GM21360 (cell line): ENCODE measurements around the gene HELZ.
A peak's percentile ranks its signal among the peaks of the same experiment; 100 is the strongest.

Experiments used
- ATAC-seq: cut with Tn5 transposase; IDR thresholded peaks from one replicate; pipeline ENCODE4 v1.9.1; 2021; ENCODE audit warnings: mild to moderate bottlenecking, moderate library complexity; ENCODE audit not compliant: unreplicated experiment

The HELZ gene

DNA sequence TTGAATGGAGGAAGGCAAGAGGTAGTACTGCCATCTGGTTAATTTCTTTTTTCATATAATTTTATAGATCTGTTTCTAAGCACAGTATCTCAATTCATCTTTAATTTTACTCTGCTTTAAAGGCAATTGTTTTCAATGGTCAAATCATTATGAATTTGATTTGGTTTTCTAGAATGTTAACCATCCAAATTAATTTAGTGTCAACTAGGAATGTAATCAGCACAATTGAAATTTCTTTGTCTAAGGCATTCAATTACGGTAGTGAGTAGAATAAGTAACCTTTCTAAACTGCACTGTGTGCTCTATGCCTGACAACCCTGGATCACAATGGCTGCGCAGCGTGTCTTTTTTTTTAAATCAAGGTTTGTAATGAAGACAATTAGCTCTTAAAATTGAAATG is 156.4 kb downstream of the HELZ start:
- ATAC-seq, result no peak

DNA sequence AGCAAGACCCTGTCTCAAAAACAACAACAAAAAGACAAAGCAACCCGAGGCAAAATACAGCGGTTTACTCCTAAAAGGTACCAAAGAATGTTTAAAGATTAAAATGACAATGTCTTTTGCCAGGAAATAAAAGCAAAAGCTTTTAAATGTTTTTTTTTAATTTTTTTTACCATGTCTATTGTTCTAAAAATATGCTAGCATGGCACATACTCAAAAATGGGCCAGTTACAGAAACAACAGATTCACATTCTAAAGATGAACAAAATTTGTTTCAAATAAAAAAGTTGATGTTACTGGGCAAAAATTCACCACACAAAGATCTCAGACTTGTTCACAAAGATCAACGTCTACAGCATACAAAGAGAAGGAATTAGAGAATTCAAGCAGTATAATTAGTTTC is 159.6 kb downstream of the HELZ start:
- ATAC-seq, result no peak

DNA sequence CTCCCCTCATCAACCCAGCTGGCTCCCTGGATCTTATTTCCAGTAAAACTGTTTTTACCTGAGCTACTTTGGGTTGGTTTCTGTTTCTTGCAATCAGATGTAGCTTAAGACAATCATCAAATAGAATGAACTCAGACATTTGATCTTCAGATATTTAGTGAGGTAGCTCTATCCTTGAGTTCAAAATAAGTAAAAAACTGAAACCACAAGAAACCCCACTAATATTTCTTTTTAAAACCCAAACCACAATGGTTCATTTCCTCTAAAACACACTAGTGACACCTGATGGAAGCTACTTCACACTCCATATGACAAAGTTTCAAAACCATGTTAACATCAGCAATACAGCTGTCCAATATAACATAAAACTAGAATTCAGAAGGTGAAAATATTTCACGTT is 162.9 kb downstream of the HELZ start:
- ATAC-seq, result peak; percentile 69

DNA sequence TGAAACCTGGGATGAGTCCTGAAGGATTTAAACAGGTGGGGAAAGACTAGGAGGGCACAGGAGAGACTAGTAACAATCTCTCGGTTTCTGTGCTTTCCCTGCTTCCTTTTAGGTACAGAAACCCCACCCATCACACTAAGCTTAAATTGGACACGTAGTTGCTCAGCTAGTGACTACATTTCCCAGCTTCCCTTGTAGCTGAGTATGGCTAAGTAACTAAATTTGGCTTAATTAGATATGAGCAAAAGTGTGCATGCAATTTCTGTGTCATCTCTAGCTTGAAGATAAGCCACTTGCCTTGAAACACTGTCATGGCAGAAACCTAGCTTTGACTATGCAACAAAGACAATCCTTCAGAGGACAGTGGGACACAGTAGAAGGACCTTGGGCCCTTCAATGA is 164.2 kb downstream of the HELZ start:
- no peak for ATAC-seq

DNA sequence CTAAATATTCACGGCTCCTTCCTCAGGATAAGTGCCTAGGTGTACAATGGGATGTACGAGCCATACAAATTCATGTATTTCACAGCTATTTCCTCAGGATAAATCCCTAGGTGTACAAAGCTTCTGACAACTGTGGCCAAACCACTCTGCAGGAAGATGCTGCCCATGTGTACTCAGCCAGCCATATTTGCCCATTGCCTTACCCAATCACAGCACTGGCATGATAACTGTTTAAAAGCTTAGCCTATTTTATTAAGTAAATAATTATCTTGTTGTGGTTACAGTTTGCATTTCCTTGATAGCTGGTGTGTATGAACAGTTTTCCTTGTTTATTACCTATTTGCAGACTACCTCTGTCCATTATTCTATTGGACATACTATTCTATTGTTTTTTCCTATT is 165.5 kb downstream of the HELZ start:
- ATAC-seq, result no peak

DNA sequence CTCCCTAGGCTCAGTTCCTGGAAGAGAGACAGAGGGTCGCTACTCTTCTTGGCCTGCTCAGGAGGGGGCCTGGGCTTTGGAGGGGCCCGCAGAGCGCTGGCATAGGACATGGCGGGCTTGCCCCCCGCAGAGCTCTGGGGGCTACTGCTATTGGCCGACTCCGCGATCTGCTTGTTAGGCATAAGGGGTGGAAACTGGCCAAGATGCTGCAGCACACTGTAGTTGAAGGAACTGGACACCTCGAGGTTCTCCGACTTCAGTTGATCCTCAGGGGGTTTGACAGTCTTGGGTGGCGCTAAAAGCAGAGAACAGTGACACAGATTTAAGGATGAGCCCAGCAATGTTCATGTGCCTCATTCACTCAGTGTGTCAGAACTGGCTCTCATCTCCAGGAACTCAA is 166.7 kb downstream of the HELZ start:
- no peak for ATAC-seq

DNA sequence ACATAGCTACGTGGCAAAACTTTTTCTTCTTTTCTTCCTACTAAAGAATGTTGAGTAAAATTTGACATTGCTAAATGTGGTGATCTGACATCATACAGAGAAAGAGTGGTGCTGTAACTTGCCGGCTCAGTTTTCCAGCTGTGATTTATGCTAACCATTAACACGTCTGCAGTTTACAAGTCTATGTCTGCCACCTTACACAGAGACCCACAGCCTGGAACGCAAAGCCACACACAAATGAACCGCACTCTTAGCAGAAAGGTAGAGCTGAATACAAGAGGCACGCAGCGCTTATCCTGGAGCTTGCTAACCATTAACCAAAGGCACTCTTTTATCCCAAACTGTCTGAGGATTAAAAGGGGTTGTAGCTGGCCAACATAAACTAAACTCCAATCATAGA is 168.7 kb downstream of the HELZ start:
- ATAC-seq, result no peak

DNA sequence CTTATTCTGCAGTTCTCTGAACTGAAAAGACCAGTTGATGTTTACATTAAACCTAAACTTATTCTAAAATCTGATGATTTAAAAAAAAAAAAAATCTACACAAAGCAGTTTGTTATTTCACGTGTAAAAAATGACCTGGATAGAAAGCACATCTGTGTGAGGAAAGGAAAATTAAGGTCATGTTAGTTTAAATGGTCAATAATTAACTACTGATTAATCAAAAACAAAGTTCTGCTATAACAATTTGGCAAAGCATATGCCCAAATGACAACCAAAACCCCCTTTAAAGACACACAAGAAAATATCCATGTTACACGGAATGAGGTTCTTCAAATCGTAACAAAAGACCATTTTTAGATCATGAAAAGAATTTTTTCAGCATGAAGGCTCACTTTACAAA is 170.2 kb downstream of the HELZ start:
- ATAC-seq, result no peak

DNA sequence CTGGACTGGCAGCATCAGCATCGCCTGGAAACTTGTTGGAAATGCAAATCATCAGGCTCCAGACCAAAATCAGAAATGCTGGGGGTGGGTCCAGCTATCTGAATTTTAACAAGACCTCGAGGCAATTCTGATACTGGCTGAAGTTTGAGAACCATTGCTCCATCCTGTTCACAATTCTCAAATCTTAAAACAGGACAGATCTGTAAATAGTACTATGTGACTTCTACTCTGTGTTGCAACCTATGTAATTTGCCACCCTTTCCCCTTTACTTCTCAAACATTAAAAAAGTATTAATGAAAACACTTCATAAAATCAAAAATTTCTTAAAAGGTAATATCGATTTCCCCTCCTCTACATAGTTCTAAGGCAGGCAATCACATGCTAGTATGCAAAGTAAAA is 172.1 kb downstream of the HELZ start:
- no peak for ATAC-seq

DNA sequence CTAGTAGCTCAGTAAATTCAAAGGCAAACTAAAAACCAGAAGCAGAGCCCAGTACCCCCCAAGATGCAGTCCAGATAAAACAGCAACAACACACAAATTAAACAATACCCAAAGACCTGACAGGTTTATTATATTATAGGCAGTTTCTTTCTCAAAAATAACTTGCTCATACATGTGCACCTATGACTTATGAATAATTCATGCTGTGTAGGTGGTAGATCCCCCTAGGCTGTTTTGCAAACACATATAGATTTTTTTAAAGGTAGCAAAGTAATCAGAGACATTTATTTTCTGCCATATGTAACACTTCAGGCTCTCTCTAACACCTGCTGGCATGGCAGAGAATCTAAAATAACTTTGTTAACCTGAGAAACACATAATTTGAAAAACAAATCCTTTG is 173.4 kb downstream of the HELZ start:
- no peak for ATAC-seq

DNA sequence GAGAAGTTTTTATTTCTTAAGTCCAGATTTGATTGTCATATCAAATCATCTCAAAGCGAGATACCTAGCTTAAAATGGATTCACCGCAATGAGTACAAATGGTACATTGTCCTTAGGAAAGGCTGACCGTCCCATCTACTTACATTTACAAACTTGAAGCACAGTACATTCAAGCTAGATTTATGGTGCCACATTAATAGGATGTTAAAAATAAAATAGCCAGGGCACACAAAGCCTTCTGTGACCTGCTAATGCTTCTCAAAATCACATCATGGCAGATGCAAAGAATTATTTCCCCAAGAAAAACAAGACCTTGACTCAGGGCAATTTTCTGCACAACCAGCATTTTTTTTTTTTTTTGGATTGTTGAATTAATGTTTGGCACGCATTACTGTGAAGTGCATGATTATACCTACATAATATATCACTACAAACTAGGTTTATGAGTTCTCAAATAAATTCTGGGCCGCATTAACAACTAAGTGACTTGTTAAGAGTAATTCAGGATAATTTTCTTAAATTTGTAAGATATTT is 175.3 kb downstream of the HELZ start:
- no peak for ATAC-seq

DNA sequence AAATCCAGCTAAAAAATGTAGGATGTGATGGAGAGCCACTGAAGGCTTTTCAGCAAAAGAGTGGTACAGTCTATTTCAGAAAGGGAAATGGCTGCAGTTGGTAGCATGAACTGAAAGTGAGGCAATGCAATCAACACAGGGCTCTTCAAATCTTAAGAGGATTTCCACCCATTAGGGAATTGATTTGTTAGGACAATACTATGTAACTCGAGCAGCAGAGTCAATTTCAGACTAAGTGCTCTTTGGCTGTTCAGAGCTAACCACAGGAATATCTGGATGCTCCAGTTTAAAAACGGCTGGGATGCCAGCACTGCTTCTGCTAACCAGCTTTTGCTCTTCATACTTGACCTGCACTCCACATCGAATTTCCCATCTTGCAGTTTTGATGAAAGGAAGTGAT is 176.0 kb downstream of the HELZ start:
- ATAC-seq, result no peak

DNA sequence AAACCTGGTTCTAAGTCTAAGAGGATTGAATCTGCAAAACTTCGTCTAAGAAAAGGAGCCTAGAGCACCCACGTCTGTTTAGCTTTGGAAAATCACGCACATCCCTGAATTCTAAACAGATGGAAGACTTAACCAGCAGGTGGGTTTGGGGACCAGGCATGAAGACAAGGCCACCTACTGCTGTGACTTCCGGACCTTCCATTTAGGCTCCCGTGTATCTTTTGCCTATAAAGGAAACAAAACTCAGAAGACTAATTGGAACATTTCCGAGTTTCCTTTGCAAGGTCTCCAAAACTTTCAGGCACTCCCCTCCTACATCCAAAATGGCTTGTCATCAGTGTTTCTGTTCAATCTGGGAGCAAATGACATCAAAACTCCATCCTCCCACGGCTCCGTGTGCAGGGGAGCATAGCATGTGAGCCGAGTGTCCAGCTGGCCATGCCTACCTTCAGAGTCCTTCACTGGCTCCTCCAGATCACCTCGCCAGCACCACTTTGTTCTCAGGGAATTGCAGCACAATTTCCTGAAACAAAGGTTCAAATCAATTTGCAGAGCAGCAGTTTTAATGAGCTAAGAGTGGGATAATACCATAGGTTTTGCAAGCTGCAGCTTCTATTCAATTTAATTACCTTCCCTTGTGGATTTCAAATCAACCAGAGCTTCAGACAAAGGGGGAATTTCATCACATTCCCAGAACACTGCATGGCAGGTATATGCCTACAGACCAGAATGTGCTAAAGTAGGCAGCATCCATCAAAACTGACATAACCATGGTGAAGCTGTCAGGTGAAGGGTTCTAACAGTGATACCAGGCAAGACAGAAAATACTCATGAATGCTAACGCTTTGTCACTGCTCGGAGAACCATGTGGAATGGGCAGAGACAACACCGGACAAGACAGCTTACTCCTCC is 177.2 kb downstream of the HELZ start:
- ATAC-seq, result no peak

DNA sequence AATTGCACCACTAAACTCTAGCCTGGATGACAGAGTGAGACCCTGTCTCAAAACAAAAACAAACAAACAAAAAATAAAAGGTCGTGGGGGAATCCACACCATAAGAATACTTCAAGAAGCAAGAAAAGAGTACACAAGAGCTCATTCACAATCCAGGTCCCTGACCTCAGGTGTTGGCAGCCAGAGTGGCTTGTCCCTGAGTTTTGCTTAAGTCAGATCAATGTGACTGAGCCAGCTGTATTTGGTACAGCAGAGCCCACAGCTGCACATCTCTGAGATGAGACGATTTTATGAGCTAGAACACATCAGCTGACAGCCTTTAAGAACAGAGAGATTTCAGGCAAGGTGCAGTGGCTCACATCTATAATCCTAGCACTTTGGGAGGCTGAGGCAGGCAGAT is 178.3 kb downstream of the HELZ start:
- ATAC-seq, result no peak

DNA sequence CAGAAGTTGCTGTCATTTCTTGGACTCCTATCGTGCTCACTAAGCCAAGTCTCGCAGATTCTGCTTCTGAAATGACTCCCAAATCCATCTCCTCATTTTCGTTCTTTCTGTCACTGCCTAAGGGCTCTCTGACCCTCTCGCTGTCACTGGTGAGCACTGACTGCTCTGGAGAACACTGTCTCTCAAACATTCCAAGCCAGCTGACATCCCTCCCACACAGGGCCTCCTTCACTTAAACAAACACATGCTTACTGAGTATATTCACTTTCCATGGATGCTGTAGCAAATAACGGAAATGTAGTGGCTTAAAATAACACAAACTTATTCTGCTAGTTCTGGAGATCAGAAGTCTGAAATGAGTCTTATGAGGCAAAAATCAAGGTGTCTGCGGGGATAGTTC is 181.9 kb downstream of the HELZ start:
- no peak for ATAC-seq

DNA sequence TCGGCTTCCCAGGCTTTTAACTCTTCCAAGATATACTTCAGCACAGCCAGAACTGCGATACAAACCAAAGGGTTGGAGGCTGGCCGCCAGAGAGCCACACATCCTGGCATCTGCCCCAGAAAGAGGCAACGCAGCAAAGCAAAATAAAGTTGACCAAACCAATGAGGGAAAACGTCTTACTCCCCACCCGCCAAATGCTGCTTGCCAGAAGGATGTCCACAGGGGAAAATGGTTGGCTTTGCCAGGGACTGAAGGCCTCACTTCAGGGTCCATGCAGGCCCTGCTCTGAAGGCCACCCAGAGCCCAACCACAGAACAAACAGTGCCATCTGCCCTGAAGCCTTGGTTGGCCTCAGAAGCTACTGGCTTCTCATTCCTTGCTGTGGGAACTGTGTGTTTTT is 185.6 kb downstream of the HELZ start:
- no peak for ATAC-seq

DNA sequence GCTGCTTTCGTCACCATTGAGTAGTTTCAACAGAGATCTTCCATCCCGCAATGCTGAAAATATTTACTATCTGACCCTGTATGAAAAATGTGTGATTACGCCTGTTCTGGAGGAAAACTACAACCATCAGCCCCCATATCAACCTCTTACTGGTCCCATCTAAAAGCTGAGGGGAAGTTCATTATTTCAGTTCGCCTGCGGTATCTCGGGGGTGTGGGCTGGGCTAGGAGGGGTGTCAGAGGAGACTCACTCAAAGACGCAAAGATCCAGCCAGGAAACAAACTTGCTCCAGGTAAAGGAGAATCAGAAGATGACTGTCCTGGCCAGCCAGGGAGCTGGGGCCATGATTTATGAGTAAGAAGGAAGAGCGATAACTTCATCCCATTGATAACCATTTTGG is 187.0 kb downstream of the HELZ start:
- ATAC-seq, result no peak

DNA sequence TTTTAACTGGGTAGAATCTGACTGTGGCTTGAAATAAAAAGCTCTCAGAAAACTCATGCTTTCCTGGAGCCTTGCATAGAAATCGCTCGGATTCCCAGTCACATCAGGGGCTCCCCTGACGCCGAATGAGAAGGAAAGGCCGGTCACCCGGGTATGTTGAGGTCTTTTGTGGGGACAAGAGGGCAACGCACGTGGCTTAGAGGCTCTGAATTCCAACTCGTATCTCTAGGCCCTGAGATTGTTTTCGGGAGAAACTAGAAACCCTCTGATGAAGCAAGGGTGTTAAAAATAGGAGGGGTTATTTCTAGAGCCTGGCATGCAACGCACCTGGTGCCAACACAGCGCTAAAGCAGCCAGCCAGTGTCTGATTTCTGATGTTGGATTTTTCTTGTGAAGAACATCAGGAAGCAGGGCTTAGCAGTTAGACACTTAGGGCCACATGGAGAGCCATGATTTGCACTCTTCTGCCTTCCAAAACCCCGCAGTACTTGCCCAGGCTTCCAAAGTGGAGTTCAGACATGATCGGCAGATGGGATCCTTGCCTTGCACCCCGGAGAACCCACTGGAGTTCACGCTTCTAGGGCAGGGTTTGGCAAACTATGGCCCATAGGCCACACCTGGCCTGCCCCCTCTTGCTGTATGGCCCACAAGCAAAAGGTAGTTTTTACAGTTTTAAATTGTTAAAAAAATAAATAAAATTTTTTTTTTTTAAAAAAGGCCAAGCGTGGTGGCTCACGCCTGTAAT is 188.1 kb downstream of the HELZ start:
- no peak for ATAC-seq

DNA sequence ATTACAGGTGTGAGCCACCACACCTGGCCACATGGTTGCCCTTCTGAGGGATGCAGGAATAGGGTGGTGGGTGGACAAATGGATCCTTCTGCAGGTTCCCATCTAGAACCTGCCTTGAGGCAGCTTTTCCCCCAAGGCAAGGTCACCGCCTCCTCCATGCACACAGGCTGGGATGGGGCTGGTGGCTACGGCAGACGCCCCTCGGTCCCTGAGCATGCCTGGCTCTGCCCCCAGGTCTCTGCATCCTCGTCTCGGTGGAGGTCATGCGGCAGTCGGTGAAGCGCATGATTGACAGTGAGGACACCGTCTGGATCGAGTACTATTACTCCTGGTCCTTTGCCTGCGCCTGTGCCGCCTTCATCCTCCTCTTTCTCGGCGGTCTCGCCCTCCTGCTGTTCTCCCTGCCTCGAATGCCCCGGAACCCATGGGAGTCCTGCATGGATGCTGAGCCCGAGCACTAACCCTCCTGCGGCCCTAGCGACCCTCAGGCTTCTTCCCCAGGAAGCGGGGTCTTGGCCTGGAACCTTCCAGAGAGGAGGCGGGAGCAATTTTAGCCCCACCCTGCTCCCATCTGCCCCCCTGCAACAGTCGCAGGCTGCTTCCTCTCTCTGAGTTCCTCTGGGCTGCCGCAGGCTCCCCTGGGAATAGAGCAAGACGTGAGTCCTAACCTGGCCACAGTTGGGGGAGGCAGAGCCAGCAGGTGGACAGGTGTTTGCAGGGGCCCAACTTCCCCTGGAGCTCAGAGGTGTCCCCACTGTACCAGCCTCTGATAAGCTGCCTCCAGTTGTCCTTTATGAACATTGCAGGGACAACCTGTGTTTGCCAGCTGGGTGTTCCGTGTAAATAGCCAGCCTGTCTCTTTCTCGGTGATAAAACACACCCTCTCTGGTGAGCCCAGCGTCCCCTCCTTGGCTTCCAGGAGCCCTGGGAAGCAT is 188.9 kb downstream of the HELZ start:
- no peak for ATAC-seq

DNA sequence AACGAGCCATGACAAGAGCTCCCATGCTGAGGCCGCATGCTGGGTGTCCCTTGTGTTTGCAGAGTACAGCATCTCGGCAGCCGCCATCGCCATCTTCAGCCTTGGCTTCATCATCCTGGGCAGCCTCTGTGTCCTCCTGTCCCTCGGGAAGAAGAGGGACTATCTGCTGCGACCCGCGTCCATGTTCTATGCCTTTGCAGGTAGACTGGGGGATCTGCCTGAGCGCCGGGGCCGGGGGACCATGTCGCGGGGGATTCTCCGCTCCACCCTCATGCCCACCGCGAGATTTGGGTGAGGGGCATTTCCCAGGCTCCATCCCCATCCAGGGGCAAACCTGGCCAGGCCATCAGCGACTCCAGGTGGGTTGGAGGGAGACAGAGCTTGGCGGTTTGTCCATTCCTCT is 190.0 kb downstream of the HELZ start:
- ATAC-seq, result no peak

DNA sequence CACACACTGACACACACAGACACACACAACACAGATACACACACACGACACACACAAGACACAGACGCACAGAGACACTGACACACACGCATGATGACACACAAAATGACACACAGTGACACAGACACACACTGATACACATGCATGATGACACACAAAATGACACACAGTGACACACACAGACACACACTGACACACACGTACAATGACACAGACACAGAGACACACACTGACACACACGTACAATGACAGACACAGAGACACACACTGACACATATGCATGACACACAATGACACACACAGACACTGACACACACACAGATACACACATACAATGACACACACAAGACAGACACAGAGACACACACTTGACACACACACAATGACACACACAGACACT is 190.4 kb downstream of the HELZ start:
- ATAC-seq, result no peak
